Measurements from ENCODE around the gene GATAD2B. TPM values are rescaled to one million over a fixed set of nuclear protein-coding genes. Genes with fewer than 3 reads are reported as not detected.
"Not testable (repeated sequence)": the region's sequence is repeated elsewhere in the genome, so short reads cannot be mapped to it uniquely, and the experiment has no call there.

GATAD2B gene
- total RNA-seq, 1 donor from 2014 or later: 48.4 TPM

- Histone ChIP-seq H3K9ac (ENCODE audit: low read length) (no peak overlapping the region), H3K27me3 (ENCODE audit: insufficient read depth, low read length) (no peaks in the 10 kb centered on the region), H3K9me3 (ENCODE audit: insufficient read depth, low read depth, low read length) (no peaks in the 10 kb centered on the region), H3K4me2 (ENCODE audit: low read length) (no peak overlapping the region), H3K4me1 (ENCODE audit: insufficient read depth, low read length) (peaks cover 7% of the 10 kb centered on the region), H3K27ac (ENCODE audit: low read depth, low read length) (no peak overlapping the region), H4K20me1 (ENCODE audit: insufficient read depth, low read length) (peaks cover 88% of the 10 kb centered on the region), H2AFZ (ENCODE audit: low read depth, low read length) (no peak overlapping the region), H3K36me3 (ENCODE audit: insufficient read depth, low read length) (no peaks in the 10 kb centered on the region), H3K79me2 (ENCODE audit: insufficient read depth, low read length) (peaks cover 91% of the 10 kb centered on the region), H3K4me3 (ENCODE audit: insufficient read depth, low read depth, low read length) (no peak overlapping the region)
- FAIRE-seq: no peak
- Mint-ChIP-seq H3K36me3 (ENCODE audit: low read depth, unreplicated experiment) (peaks cover 3% of the 10 kb centered on the region), H3K9me3 (ENCODE audit: unreplicated experiment) (no peaks in the 10 kb centered on the region), H3K27me3 (ENCODE audit: low read depth, unreplicated experiment) (no peaks in the 10 kb centered on the region), H3K4me1 (ENCODE audit: low read depth, unreplicated experiment) (peaks cover 6% of the 10 kb centered on the region), H3K27ac (ENCODE audit: unreplicated experiment) (peak overlapping the region; percentile 80), H3K4me3 (ENCODE audit: unreplicated experiment) (no peak overlapping the region)
- no peak for TF ChIP-seq CTCF (IDR thresholded peaks at IDR 0.05; ENCODE audit: insufficient read depth, low read depth, low read length)
- TF ChIP-seq EZH2 (IDR thresholded peaks at IDR 0.05; ENCODE audit: insufficient read depth, low read length): no peak
- DNase-seq (ENCODE audit: low read depth): no peak
These were observed 18.8 kb downstream of the GATAD2B start for GRCh38 chr1:153903841-153904455.

GRCh38 chr1:153899509-153899908, 23.3 kb downstream of the GATAD2B start:
- no peak for TF ChIP-seq EZH2 (IDR thresholded peaks at IDR 0.05; ENCODE audit: insufficient read depth, low read length)
- Histone ChIP-seq H3K9me3 (ENCODE audit: insufficient read depth, low read depth, low read length) (no peaks in the 10 kb centered on the region), H2AFZ (ENCODE audit: low read depth, low read length) (no peak overlapping the region), H3K9ac (ENCODE audit: low read length) (no peak overlapping the region), H3K4me2 (ENCODE audit: low read length) (no peak overlapping the region), H3K4me1 (ENCODE audit: insufficient read depth, low read length) (peaks cover 7% of the 10 kb centered on the region), H3K79me2 (ENCODE audit: insufficient read depth, low read length) (peaks cover 76% of the 10 kb centered on the region), H3K4me3 (ENCODE audit: insufficient read depth, low read depth, low read length) (no peak overlapping the region), H3K27ac (ENCODE audit: low read depth, low read length) (no peak overlapping the region), H4K20me1 (ENCODE audit: insufficient read depth, low read length) (peaks cover 79% of the 10 kb centered on the region), H3K27me3 (ENCODE audit: insufficient read depth, low read length) (no peaks in the 10 kb centered on the region), H3K36me3 (ENCODE audit: insufficient read depth, low read length) (no peaks in the 10 kb centered on the region)
- H3K4me1 Mint-ChIP-seq (ENCODE audit: low read depth, unreplicated experiment): peaks cover 11% of the 10 kb centered on the region
- H3K4me3 Mint-ChIP-seq (ENCODE audit: unreplicated experiment): no peak overlapping the region
- peaks cover 1% of the 10 kb centered on the region for H3K36me3 Mint-ChIP-seq (ENCODE audit: low read depth, unreplicated experiment)
- no peak for DNase-seq (ENCODE audit: low read depth)
- H3K27ac Mint-ChIP-seq (ENCODE audit: unreplicated experiment): no peak overlapping the region
- FAIRE-seq: no peak
- no peaks in the 10 kb centered on the region for H3K27me3 Mint-ChIP-seq (ENCODE audit: low read depth, unreplicated experiment)
- H3K9me3 Mint-ChIP-seq (ENCODE audit: unreplicated experiment): no peaks in the 10 kb centered on the region

- not testable (repeated sequence) for DNase-seq (ENCODE audit: low read depth); H3K4me2 ChIP-seq (ENCODE audit: low read length); FAIRE-seq; H2AFZ ChIP-seq (ENCODE audit: low read depth, low read length); H3K4me1 Mint-ChIP-seq (ENCODE audit: low read depth, unreplicated experiment); H3K9me3 ChIP-seq (ENCODE audit: insufficient read depth, low read depth, low read length); H3K27me3 Mint-ChIP-seq (ENCODE audit: low read depth, unreplicated experiment); H3K9ac ChIP-seq (ENCODE audit: low read length); H3K27me3 ChIP-seq (ENCODE audit: insufficient read depth, low read length); H3K9me3 Mint-ChIP-seq (ENCODE audit: unreplicated experiment); H3K36me3 ChIP-seq (ENCODE audit: insufficient read depth, low read length); H3K4me3 ChIP-seq (ENCODE audit: insufficient read depth, low read depth, low read length); H3K4me3 Mint-ChIP-seq (ENCODE audit: unreplicated experiment); H3K27ac Mint-ChIP-seq (ENCODE audit: unreplicated experiment); H3K36me3 Mint-ChIP-seq (ENCODE audit: low read depth, unreplicated experiment); H3K4me1 ChIP-seq (ENCODE audit: insufficient read depth, low read length); H3K27ac ChIP-seq (ENCODE audit: low read depth, low read length)
- H3K79me2 ChIP-seq (ENCODE audit: insufficient read depth, low read length): peaks cover 60% of the 10 kb centered on the region
- H4K20me1 ChIP-seq (ENCODE audit: insufficient read depth, low read length): peaks cover 69% of the 10 kb centered on the region
These were observed 26.9 kb downstream of the GATAD2B start for GRCh38 chr1:153895866-153896265.

GRCh38 chr1:153891042-153891441, 31.7 kb downstream of the GATAD2B start:
- not testable (repeated sequence) for H3K27ac Mint-ChIP-seq (ENCODE audit: unreplicated experiment)

More at GRCh38 chr1:153891042-153891441, 31.7 kb downstream of the GATAD2B start:
- H3K4me3 ChIP-seq (ENCODE audit: insufficient read depth, low read depth, low read length); H3K9ac ChIP-seq (ENCODE audit: low read length); H3K4me3 Mint-ChIP-seq (ENCODE audit: unreplicated experiment); H2AFZ ChIP-seq (ENCODE audit: low read depth, low read length); H3K9me3 Mint-ChIP-seq (ENCODE audit: unreplicated experiment); H3K27ac ChIP-seq (ENCODE audit: low read depth, low read length); H3K27me3 Mint-ChIP-seq (ENCODE audit: low read depth, unreplicated experiment); H3K36me3 ChIP-seq (ENCODE audit: insufficient read depth, low read length); H3K4me1 Mint-ChIP-seq (ENCODE audit: low read depth, unreplicated experiment); H3K36me3 Mint-ChIP-seq (ENCODE audit: low read depth, unreplicated experiment); DNase-seq (ENCODE audit: low read depth); FAIRE-seq; H3K9me3 ChIP-seq (ENCODE audit: insufficient read depth, low read depth, low read length); H3K27me3 ChIP-seq (ENCODE audit: insufficient read depth, low read length); H3K4me1 ChIP-seq (ENCODE audit: insufficient read depth, low read length); H3K4me2 ChIP-seq (ENCODE audit: low read length): not testable (repeated sequence)
- Histone ChIP-seq H4K20me1 (ENCODE audit: insufficient read depth, low read length) (peaks cover 65% of the 10 kb centered on the region), H3K79me2 (ENCODE audit: insufficient read depth, low read length) (peaks cover 64% of the 10 kb centered on the region)

Measured in astrocyte (in vitro differentiated cells and primary cell).